DOHH2 (cell line): ENCODE measurements around the gene EPYC.

Source experiments
- H3F3A ChIP-seq: fragments of 200-600 bp; sonication (generic), shearing (Covaris generic); 2 replicates; pipeline ENCODE4 v1.6.0; 2016; ENCODE audit warnings: antibody characterized with exemption, mild to moderate bottlenecking; ENCODE audit not compliant: control insufficient read depth, insufficient read depth
- H3K27ac ChIP-seq: fragments of 200-600 bp; sonication (generic); 2 replicates; pipeline ENCODE4 v1.5.1; 2014; ENCODE audit warnings: low read depth, mild to moderate bottlenecking, low read length, moderate library complexity
- H3K27me3 ChIP-seq: fragments of 200-600 bp; sonication (generic); 2 replicates; pipeline ENCODE4 v1.6.1; 2014; ENCODE audit warnings: mild to moderate bottlenecking, low read length, mixed read lengths; ENCODE audit not compliant: control insufficient read depth
- H3K36me3 ChIP-seq: fragments of 200-600 bp; sonication (generic); 2 replicates; pipeline ENCODE4 v1.6.1; 2014; ENCODE audit warnings: mild to moderate bottlenecking, low read length, moderate library complexity, mixed read lengths; ENCODE audit not compliant: control insufficient read depth
- H3K4me1 ChIP-seq: fragments of 200-600 bp; sonication (generic); 2 replicates; pipeline ENCODE4 v1.6.1; 2014; ENCODE audit warnings: mild to moderate bottlenecking, low read length, mixed read lengths; ENCODE audit not compliant: control insufficient read depth
- H3K4me2 ChIP-seq: fragments of 200-600 bp; sonication (generic); 2 replicates; pipeline ENCODE4 v1.6.0; 2014; ENCODE audit warnings: mild to moderate bottlenecking, low read length, moderate library complexity
- H3K4me3 ChIP-seq: fragments of 200-600 bp; sonication (generic); 2 replicates; pipeline ENCODE4 v1.5.1; 2014; ENCODE audit warnings: mild to moderate bottlenecking, low read length, mixed read lengths
- H3K79me2 ChIP-seq: fragments of 200-600 bp; sonication (generic); 2 replicates; pipeline ENCODE4 v1.6.1; 2014; ENCODE audit warnings: mild to moderate bottlenecking, low read length, mixed read lengths; ENCODE audit not compliant: control insufficient read depth
- H3K9me2 ChIP-seq: fragments of 200-600 bp; sonication (generic); replicated peaks from 2 replicates; pipeline ENCODE4 v1.6.1; 2014; ENCODE audit warnings: mild to moderate bottlenecking, low read length, mixed read lengths; ENCODE audit not compliant: control insufficient read depth
- H3K9me3 ChIP-seq: fragments of 200-600 bp; sonication (generic); 2 replicates; pipeline ENCODE4 v1.6.1; 2014; ENCODE audit warnings: antibody characterized with exemption, low read length, mixed read lengths; ENCODE audit not compliant: control insufficient read depth, insufficient read depth
- H4K20me1 ChIP-seq: fragments of 200-600 bp; sonication (generic); 2 replicates; pipeline ENCODE4 v1.6.0; 2014; ENCODE audit warnings: low read depth, mild to moderate bottlenecking, antibody characterized with exemption, low read length, moderate library complexity; ENCODE audit not compliant: control insufficient read depth, insufficient read depth
- EZH2phosphoT487 ChIP-seq: fragments of 200-600 bp; sonication (generic); IDR thresholded peaks from 2 replicates; pipeline ENCODE4 v1.6.1; 2017; ENCODE audit warnings: borderline replicate concordance, mild to moderate bottlenecking, antibody characterized with exemption, low read length, moderate library complexity, mixed read lengths
- TF ChIP-seq, protein P1 (sequence below): fragments of 200-600 bp; sonication (generic); IDR thresholded peaks from one replicate; pipeline ENCODE4 v1.5.1; 2014; ENCODE audit warnings: antibody characterized with exemption, mild to moderate bottlenecking, low read depth, low read length; ENCODE audit not compliant: poor library complexity, severe bottlenecking

EPYC gene

DNA sequence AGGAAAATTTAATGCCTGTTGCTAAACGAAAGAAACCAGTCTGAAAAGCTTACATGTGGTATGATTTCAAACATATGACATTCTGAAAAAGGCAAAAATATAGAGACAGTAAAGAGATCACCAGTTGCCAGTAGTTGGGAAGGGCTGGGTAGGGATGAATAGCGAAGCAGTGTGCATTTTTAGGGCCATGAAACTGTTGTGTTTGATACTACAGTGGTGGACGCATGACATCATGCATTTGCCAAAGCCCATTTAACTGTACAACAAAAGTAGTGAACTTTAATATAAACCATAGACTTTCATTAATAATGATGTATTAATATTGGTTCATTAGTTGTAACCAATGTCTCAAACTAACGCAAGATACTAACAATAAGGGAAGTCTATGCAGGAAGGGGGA lies 14.7 kb upstream of the EPYC start:
- H3K4me2 ChIP-seq: no peak overlapping the region
- H4K20me1 ChIP-seq: no peaks in the 10 kb centered on the region
- H3K9me3 ChIP-seq: no peaks in the 10 kb centered on the region
- no peaks in the 10 kb centered on the region for H3K4me1 ChIP-seq
- no peaks in the 10 kb centered on the region for H3K9me2 ChIP-seq
- no peak overlapping the region for H3K4me3 ChIP-seq
- H3K36me3 ChIP-seq: no peaks in the 10 kb centered on the region
- TF ChIP-seq, protein P1, sequence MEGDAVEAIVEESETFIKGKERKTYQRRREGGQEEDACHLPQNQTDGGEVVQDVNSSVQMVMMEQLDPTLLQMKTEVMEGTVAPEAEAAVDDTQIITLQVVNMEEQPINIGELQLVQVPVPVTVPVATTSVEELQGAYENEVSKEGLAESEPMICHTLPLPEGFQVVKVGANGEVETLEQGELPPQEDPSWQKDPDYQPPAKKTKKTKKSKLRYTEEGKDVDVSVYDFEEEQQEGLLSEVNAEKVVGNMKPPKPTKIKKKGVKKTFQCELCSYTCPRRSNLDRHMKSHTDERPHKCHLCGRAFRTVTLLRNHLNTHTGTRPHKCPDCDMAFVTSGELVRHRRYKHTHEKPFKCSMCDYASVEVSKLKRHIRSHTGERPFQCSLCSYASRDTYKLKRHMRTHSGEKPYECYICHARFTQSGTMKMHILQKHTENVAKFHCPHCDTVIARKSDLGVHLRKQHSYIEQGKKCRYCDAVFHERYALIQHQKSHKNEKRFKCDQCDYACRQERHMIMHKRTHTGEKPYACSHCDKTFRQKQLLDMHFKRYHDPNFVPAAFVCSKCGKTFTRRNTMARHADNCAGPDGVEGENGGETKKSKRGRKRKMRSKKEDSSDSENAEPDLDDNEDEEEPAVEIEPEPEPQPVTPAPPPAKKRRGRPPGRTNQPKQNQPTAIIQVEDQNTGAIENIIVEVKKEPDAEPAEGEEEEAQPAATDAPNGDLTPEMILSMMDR: no peak
- TF ChIP-seq EZH2phosphoT487: no peak
- H3K27me3 ChIP-seq: no peaks in the 10 kb centered on the region
- H3F3A ChIP-seq: no peaks in the 10 kb centered on the region
- H3K27ac ChIP-seq: no peak overlapping the region
- H3K79me2 ChIP-seq: no peaks in the 10 kb centered on the region

DNA sequence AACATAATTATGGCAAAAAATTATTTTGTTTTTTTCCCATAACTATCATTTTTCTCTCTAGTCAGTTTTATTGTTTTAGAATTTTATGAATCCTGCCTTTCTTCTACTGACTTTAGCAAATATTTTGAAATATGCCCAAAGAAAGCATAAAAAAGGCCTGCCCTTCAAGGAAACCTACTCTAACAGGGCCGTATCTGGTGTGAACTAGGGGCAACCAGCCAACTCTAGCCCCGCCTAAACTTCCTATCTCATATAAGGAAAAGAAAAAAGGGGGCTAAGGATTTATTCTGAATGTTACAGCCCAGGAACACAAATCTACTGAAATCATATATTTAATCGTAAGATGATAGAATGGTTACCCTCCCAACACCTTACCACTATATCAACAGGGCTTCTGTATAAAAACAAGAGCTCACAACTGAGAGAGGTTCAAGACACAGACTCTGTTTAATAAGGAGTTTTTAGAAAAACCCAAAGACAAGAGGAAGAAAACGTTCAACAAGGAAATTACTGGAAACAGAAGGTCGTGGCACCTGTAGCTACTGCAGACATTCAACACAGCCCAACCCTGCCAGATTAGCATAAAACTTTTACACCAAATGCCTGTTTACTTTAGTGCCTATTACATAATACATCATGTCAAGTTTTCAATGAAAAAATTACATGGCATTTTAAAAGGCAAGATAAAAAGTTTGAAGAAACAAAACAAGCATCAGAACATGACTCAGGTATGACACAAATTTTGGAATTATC lies 12.9 kb upstream of the EPYC start:
- TF ChIP-seq EZH2phosphoT487: no peak
- TF ChIP-seq, protein P1: no peak
- Histone ChIP-seq H3K9me3 (no peaks in the 10 kb centered on the region), H3K27me3 (no peaks in the 10 kb centered on the region), H3F3A (no peaks in the 10 kb centered on the region), H3K4me1 (no peaks in the 10 kb centered on the region), H3K9me2 (no peaks in the 10 kb centered on the region), H3K4me2 (no peak overlapping the region), H3K27ac (no peak overlapping the region), H3K36me3 (no peaks in the 10 kb centered on the region), H4K20me1 (no peaks in the 10 kb centered on the region), H3K4me3 (no peak overlapping the region), H3K79me2 (no peaks in the 10 kb centered on the region)

DNA sequence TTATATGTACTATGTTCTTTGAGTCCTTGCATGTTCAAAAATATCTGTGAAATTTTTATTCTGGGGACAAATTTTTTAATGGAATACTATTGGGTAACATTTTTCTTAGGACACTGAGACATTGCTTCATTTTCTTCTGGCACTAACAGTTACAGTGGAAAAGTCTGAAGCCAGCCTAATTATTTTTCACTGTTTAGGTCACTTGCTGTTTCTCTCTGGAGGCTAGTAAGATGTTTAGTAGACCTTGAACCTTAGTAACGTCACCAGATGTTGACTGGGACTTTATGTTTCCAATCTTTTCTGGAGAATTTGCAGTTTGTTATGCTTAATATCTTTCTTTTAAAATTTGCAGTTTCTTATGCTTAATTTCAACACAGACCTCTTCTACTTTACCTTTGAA lies 12.3 kb upstream of the EPYC start:
- Histone ChIP-seq H3K4me3 (no peak overlapping the region), H3K27ac (no peak overlapping the region), H3K9me3 (no peaks in the 10 kb centered on the region), H3K27me3 (no peaks in the 10 kb centered on the region), H3K79me2 (no peaks in the 10 kb centered on the region), H3K9me2 (no peaks in the 10 kb centered on the region), H3K36me3 (no peaks in the 10 kb centered on the region), H4K20me1 (no peaks in the 10 kb centered on the region), H3F3A (no peaks in the 10 kb centered on the region), H3K4me2 (no peak overlapping the region), H3K4me1 (no peaks in the 10 kb centered on the region)
- TF ChIP-seq, protein P1: no peak
- TF ChIP-seq EZH2phosphoT487: no peak
